H1 (cell line): ENCODE measurements around the gene ADPRS. TPM values are rescaled to one million over a fixed set of nuclear protein-coding genes. Genes with fewer than 3 reads are reported as not detected.

ENCODE experiments used
- CTCF ChIA-PET: fragments of 300-600 bp; sonication (Branson Sonifier 250); formaldehyde crosslinking; loops from one replicate; lab custom pipeline; 2021; ENCODE audit not compliant: partially characterized antibody; lab: Charles Lee
- POLR2A ChIA-PET: fragments of 300-600 bp; sonication (Branson Sonifier 250); formaldehyde crosslinking; loops from one replicate; lab custom pipeline; 2021; ENCODE audit warnings: inconsistent platforms; ENCODE audit not compliant: partially characterized antibody; lab: Charles Lee
- DNase-seq, 2 experiments: peaks; one replicate each; pipeline versions ENCODE4 v3.0.0 to v3.0.0-alpha.2; 2010 to 2022; ENCODE audit warnings: low spot score in 2 of 2, low read depth in 1 of 2, mixed read lengths in 1 of 2
- FAIRE-seq: peaks from 2 replicates; lab custom pipeline; 2011; peaks lifted over from hg19 to GRCh38; lab: Jason Lieb, UNC
- H2AFZ ChIP-seq: 2 replicates; pipeline ENCODE4 v1.8.1; 2012; ENCODE audit warnings: low read length, inconsistent platforms
- H2AK5ac ChIP-seq: 2 replicates; pipeline ENCODE4 v1.6.1; 2013; ENCODE audit warnings: low read depth, low read length
- H2BK120ac ChIP-seq: replicated peaks from 2 replicates; pipeline ENCODE3; 2013; ENCODE audit warnings: low read depth, low read length, inconsistent platforms
- H2BK12ac ChIP-seq: 2 replicates; pipeline ENCODE4 v1.6.1; 2013; ENCODE audit warnings: low read depth, low read length
- H2BK15ac ChIP-seq: 2 replicates; pipeline ENCODE4 v1.6.1; 2013; ENCODE audit warnings: low read length
- H2BK20ac ChIP-seq: 2 replicates; pipeline ENCODE4 v1.6.1; 2013; ENCODE audit warnings: low read length
- H2BK5ac ChIP-seq: 2 replicates; pipeline ENCODE4 v1.6.1; 2013; ENCODE audit warnings: low read depth, low read length
- H3K14ac ChIP-seq: 2 replicates; pipeline ENCODE4 v1.6.1; 2013; ENCODE audit warnings: inconsistent platforms; ENCODE audit not compliant: insufficient read length
- H3K18ac ChIP-seq: 2 replicates; pipeline ENCODE4 v1.6.1; 2013; ENCODE audit warnings: low read length; ENCODE audit errors: extremely low read depth
- H3K23ac ChIP-seq: 2 replicates; pipeline ENCODE4 v1.6.1; 2013; ENCODE audit warnings: inconsistent platforms; ENCODE audit not compliant: insufficient read length
- H3K23me2 ChIP-seq: 2 replicates; pipeline ENCODE4 v1.6.1; 2013; ENCODE audit warnings: low read depth, low read length
- H3K27ac ChIP-seq: 2 replicates; pipeline ENCODE4 v1.6.1; 2011; ENCODE audit warnings: low read depth, low read length, inconsistent platforms
- H3K27me3 ChIP-seq, 4 experiments: replicated peaks in 1 of 4; 1 replicate in 1 of 4; 2 replicates in 3 of 4; pipeline versions ENCODE4 v1.6.1 to v1.8.1; 2011 to 2013; ENCODE audit warnings: low read length in 3 of 4, mild to moderate bottlenecking in 3 of 4, inconsistent platforms in 2 of 4, mixed read lengths in 2 of 4, moderate library complexity in 1 of 4; ENCODE audit not compliant: control insufficient read depth in 3 of 4, insufficient read depth in 3 of 4; ENCODE audit errors: extremely low read depth in 1 of 4
- H3K36me3 ChIP-seq, 4 experiments: 2 replicates each; pipeline versions ENCODE4 v1.6.1 to v1.8.1; 2011 to 2013; ENCODE audit warnings: mild to moderate bottlenecking in 4 of 4, low read length in 3 of 4, moderate library complexity in 2 of 4, control low read depth in 1 of 4, inconsistent platforms in 1 of 4; ENCODE audit not compliant: insufficient read depth in 4 of 4, control insufficient read depth in 2 of 4
- H3K4ac ChIP-seq: replicated peaks from 2 replicates; pipeline ENCODE3; 2013; ENCODE audit warnings: low read length, low read depth, mixed read lengths, inconsistent platforms; ENCODE audit not compliant: insufficient read length
- H3K4me1 ChIP-seq, 4 experiments: replicated peaks in 1 of 4; 1 replicate in 1 of 4; 2 replicates in 3 of 4; pipeline versions ENCODE4 v1.6.1 to v1.8.1; 2011 to 2013; ENCODE audit warnings: low read length in 3 of 4, inconsistent platforms in 2 of 4, mixed read lengths in 1 of 4; ENCODE audit not compliant: insufficient read depth in 4 of 4, control insufficient read depth in 3 of 4
- H3K4me2 ChIP-seq, 2 experiments: 2 replicates each; pipeline versions ENCODE4 v1.6.1 to v1.8.1; 2011 to 2013; ENCODE audit warnings: low read depth in 2 of 2, low read length in 2 of 2, control low read depth in 1 of 2, inconsistent platforms in 1 of 2, mild to moderate bottlenecking in 1 of 2; ENCODE audit not compliant: insufficient read depth in 1 of 2
- H3K4me3 ChIP-seq, 4 experiments: fragments of 200-600, 300-600 bp in 1 of 4; sonication (generic), shearing (Covaris generic), sonication (Bioruptor Twin) in 1 of 4; 2 replicates each; pipeline versions ENCODE4 v1.5.1 to v1.8.1; 2011 to 2016; ENCODE audit warnings: low read length in 4 of 4, low read depth in 3 of 4, control low read depth in 2 of 4, inconsistent platforms in 2 of 4, mild to moderate bottlenecking in 2 of 4, mixed read lengths in 1 of 4, moderate library complexity in 1 of 4; ENCODE audit not compliant: insufficient read depth in 2 of 4; ENCODE audit errors: extremely low read depth in 1 of 4
- H3K56ac ChIP-seq: replicated peaks from 2 replicates; pipeline ENCODE3; 2013; ENCODE audit warnings: low read depth, mild to moderate bottlenecking, mixed read lengths, low read length, inconsistent platforms; ENCODE audit not compliant: insufficient read length
- H3K79me1 ChIP-seq: 2 replicates; pipeline ENCODE4 v1.6.1; 2013; ENCODE audit warnings: low read depth, low read length, control low read depth
- H3K79me2 ChIP-seq, 2 experiments: 2 replicates each; pipeline versions ENCODE4 v1.6.1 to v1.8.1; 2012 to 2013; ENCODE audit warnings: low read length in 2 of 2, mild to moderate bottlenecking in 2 of 2, inconsistent platforms in 1 of 2; ENCODE audit not compliant: insufficient read depth in 2 of 2, control insufficient read depth in 1 of 2
- H3K9ac ChIP-seq, 4 experiments: replicated peaks in 1 of 4; 1 replicate in 1 of 4; 2 replicates in 3 of 4; pipeline versions ENCODE4 v1.6.1 to v1.8.1; 2011 to 2013; ENCODE audit warnings: low read depth in 3 of 4, low read length in 3 of 4, control low read depth in 2 of 4, mild to moderate bottlenecking in 2 of 4, moderate library complexity in 2 of 4, inconsistent platforms in 1 of 4; ENCODE audit errors: extremely low read depth in 1 of 4
- H3K9me3 ChIP-seq, 2 experiments: 2 replicates each; pipeline versions ENCODE4 v1.6.1 to v1.8.1; 2012 to 2013; ENCODE audit warnings: mild to moderate bottlenecking in 2 of 2, moderate library complexity in 2 of 2, control low read depth in 1 of 2, inconsistent platforms in 1 of 2, low read depth in 1 of 2, low read length in 1 of 2, mixed read lengths in 1 of 2; ENCODE audit not compliant: insufficient read depth in 2 of 2
- H4K20me1 ChIP-seq, 2 experiments: replicated peaks in 1 of 2; 2 replicates each; pipeline versions ENCODE3 to v1.8.1; 2011 to 2013; ENCODE audit warnings: inconsistent platforms in 2 of 2, low read length in 2 of 2, mild to moderate bottlenecking in 1 of 2; ENCODE audit not compliant: insufficient read depth in 2 of 2, control insufficient read depth in 1 of 2
- H4K5ac ChIP-seq: 2 replicates; pipeline ENCODE4 v1.6.1; 2013; ENCODE audit warnings: low read length, low read depth, mixed read lengths, inconsistent platforms; ENCODE audit not compliant: insufficient read length
- H4K8ac ChIP-seq: 2 replicates; pipeline ENCODE4 v1.8.0; 2013; ENCODE audit warnings: mild to moderate bottlenecking, moderate library complexity, low read length, inconsistent platforms; ENCODE audit not compliant: insufficient read depth; ENCODE audit errors: extremely low read depth
- H4K91ac ChIP-seq: replicated peaks from 2 replicates; pipeline ENCODE3; 2013; ENCODE audit warnings: low read length, mixed read lengths, inconsistent platforms; ENCODE audit not compliant: insufficient read length
- BRCA1 ChIP-seq: IDR thresholded peaks from 2 replicates; pipeline ENCODE4 v1.6.1; 2012; ENCODE audit warnings: low read depth, low read length, improper control_type of control experiment
- CHD1 ChIP-seq: IDR thresholded peaks from 2 replicates; pipeline ENCODE4 v1.6.1; 2012; ENCODE audit warnings: low read depth, low read length, improper control_type of control experiment
- GTF2F1 ChIP-seq: IDR thresholded peaks from 2 replicates; pipeline ENCODE4 v1.6.1; 2012; ENCODE audit warnings: low read depth, low read length, improper control_type of control experiment, borderline replicate concordance
- KDM4A ChIP-seq: IDR thresholded peaks from one replicate; pipeline ENCODE4 v1.7.1; 2012; ENCODE audit warnings: low read depth, mild to moderate bottlenecking, moderate library complexity, low read length, inconsistent platforms; ENCODE audit not compliant: severe bottlenecking
- KDM5A ChIP-seq: fragments of 200-600 bp; IDR thresholded peaks from 2 replicates; pipeline ENCODE4 v1.7.1; 2012; ENCODE audit warnings: mild to moderate bottlenecking, low read length, inconsistent platforms, mixed read lengths
- SAP30 ChIP-seq: fragments of 300-600 bp; sonication (generic); IDR thresholded peaks from 2 replicates; pipeline ENCODE4 v1.7.1; 2012; ENCODE audit warnings: low read length, moderate library complexity, mild to moderate bottlenecking, inconsistent platforms; ENCODE audit not compliant: insufficient read depth, insufficient replicate concordance
- SIRT6 ChIP-seq: IDR thresholded peaks from one replicate; pipeline ENCODE4 v1.7.1; 2012; ENCODE audit warnings: low read length, inconsistent platforms
- SP1 ChIP-seq: IDR thresholded peaks from 2 replicates; pipeline ENCODE4 v1.6.1; 2011; ENCODE audit warnings: low read depth, low read length
- SP2 ChIP-seq: IDR thresholded peaks from 2 replicates; pipeline ENCODE4 v1.6.1; 2012; ENCODE audit warnings: mild to moderate bottlenecking, low read length, inconsistent platforms
- TAF1 ChIP-seq: IDR thresholded peaks from 2 replicates; pipeline ENCODE4 v1.6.1; 2011; ENCODE audit warnings: mild to moderate bottlenecking, low read depth, low read length
- YY1 ChIP-seq: IDR thresholded peaks from 2 replicates; pipeline ENCODE4 v1.6.1; 2011; ENCODE audit warnings: low read depth, mild to moderate bottlenecking, low read length
- WGBS, 2 experiments: shearing (Covaris generic) in 1 of 2; methylation state at CpG; one replicate each; pipeline versions ENCODE4 v1.1.6 to v1.1.7; 2013 to 2015; ENCODE audit warnings: low lambda C conversion rate in 2 of 2, mixed read lengths in 2 of 2, inconsistent platforms in 1 of 2, low coverage in 1 of 2, missing lambda C conversion rate in 1 of 2; ENCODE audit not compliant: insufficient replicate concordance in 2 of 2, insufficient coverage in 1 of 2, insufficient read length in 1 of 2; ENCODE audit errors: extremely low coverage in 1 of 2, missing lambda C conversion rate in 1 of 2; 5-methylcytosine and 5-hydroxymethylcytosine counted together
- polyA plus RNA-seq, 7 experiments: library from polyadenylated mRNA; depleted of rRNA in 3 of 7; stranded (reverse) in 5 of 7; unstranded in 2 of 7; fragments of >200 nt in 5 of 7; fragments of 200-250 nt in 2 of 7; gene quantifications; 1 replicate in 5 of 7; 2 replicates in 1 of 7; 4 replicates in 1 of 7; pipeline versions ENCODE4 v1.2.1 to v1.2.3, GENCODE V29; 2011 to 2013; ENCODE audit warnings: missing spikeins in 2 of 7, mixed read lengths in 2 of 7
- total RNA-seq: library from RNA; stranded (reverse); fragmentation: NEBNext Ultra II Directional; extraction: Animal tissue kit (Norgen Biotek cat#: 25700); gene quantifications from 2 replicates; pipeline ENCODE4 v1.2.1, GENCODE V29; 2021
- TF ChIP-seq, protein P1 (sequence below), 3 experiments: IDR thresholded peaks; 1 replicate in 2 of 3; 2 replicates in 1 of 3; pipeline versions ENCODE4 v1.5.1 to v1.6.1; 2011; ENCODE audit warnings: low read length in 3 of 3, mild to moderate bottlenecking in 3 of 3, inconsistent platforms in 2 of 3, low read depth in 1 of 3, moderate library complexity in 1 of 3; ENCODE audit not compliant: insufficient read depth in 1 of 3; ENCODE audit errors: control extremely low read depth in 1 of 3

Gene ADPRS
- total and polyA plus RNA-seq, 2 of the 8 experiments (the other 6 are each of a cell fraction or from before 2014, with no cell fraction given), result 22.9 to 38.1 TPM

DNA sequence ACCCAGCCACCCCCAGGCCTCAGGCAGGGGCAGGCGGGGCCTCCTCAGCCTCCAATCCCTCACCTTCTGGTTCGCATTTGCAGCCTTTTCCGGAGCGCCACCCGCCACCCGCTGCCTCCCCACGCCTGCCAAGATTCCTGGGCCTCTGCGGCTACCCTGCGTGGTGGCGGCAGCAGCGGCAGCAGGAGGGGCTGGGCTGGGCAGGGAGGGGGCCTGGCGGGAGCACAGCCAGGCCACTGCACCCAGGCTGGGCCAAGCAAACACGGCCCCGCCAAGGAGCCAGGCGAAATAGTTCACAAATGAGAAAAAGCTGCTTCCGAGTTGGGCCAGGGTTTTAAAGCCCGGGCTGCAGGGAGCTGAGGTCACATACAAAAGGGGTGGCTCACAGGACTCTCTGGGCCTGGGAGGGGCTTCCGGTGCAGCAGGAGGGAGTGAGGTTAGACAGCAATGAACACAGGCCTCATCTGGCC lies 26.5 kb downstream of the ADPRS start:
- Histone ChIP-seq H3K23me2 (no peaks in the 10 kb centered on the region), H3K4me1 (peaks cover 0 to 10% (median 5%) of the 10 kb centered on the region in 4 experiments; a peak in 5 of 7 replicates), H3K18ac (peak overlapping the region; percentile 32), H3K9ac (no peak overlapping the region; a peak in 1 of 7 replicates), H2BK5ac (no peak overlapping the region), H4K5ac (no peak overlapping the region), H2BK12ac (no peak overlapping the region), H3K4ac (no peak overlapping the region), H3K79me2 (no peaks in the 10 kb centered on the region), H3K9me3 (no peaks in the 10 kb centered on the region), H3K14ac (no peak overlapping the region), H3K27ac (no peak overlapping the region), H3K27me3 (no peaks in the 10 kb centered on the region; a peak in 1 of 7 replicates), H2AFZ (no peak overlapping the region), H3K79me1 (no peaks in the 10 kb centered on the region), H3K4me2 (no peak overlapping the region), H2BK120ac (no peak overlapping the region), H2BK20ac (no peak overlapping the region), H2AK5ac (no peak overlapping the region), H3K36me3 (no peaks in the 10 kb centered on the region), H3K23ac (no peak overlapping the region), H4K8ac (0 out of 2 replicates have a peak overlapping the region, but pooled peaks have one; percentile 9), H3K4me3 (no peak overlapping the region), H4K91ac (no peak overlapping the region), H3K56ac (no peak overlapping the region), H2BK15ac (no peak overlapping the region), H4K20me1 (no peaks in the 10 kb centered on the region)
- DNase-seq, result no peak
- WGBS, 2 experiments, result 86% methylated on average over 18 of the region's 18 CpGs; no CpG with 5 or more reads in 1 of the 2 experiments
- ChIA-PET POLR2A (interaction anchor here (1.0 to 2.2 kb wide), 4 partner anchors 8 to 35 kb away, joined by 3 to 7 read pairs (median 4); partner anchors contain the start of gene TRAPPC3), CTCF (interaction anchor here (1.0 to 32.6 kb wide), 6 partner anchors 13 to 171 kb away, joined by 3 to 738 read pairs (median 24); no protein-coding TSS in a partner anchor)
- FAIRE-seq, result no peak
- TF ChIP-seq SAP30 (no peak), KDM4A (no peak), TAF1 (no peak), KDM5A (no peak), YY1 (no peak), CHD1 (no peak), GTF2F1 (no peak), SP2 (no peak), SIRT6 (no peak), SP1 (no peak), BRCA1 (no peak)
- TF ChIP-seq, protein P1, sequence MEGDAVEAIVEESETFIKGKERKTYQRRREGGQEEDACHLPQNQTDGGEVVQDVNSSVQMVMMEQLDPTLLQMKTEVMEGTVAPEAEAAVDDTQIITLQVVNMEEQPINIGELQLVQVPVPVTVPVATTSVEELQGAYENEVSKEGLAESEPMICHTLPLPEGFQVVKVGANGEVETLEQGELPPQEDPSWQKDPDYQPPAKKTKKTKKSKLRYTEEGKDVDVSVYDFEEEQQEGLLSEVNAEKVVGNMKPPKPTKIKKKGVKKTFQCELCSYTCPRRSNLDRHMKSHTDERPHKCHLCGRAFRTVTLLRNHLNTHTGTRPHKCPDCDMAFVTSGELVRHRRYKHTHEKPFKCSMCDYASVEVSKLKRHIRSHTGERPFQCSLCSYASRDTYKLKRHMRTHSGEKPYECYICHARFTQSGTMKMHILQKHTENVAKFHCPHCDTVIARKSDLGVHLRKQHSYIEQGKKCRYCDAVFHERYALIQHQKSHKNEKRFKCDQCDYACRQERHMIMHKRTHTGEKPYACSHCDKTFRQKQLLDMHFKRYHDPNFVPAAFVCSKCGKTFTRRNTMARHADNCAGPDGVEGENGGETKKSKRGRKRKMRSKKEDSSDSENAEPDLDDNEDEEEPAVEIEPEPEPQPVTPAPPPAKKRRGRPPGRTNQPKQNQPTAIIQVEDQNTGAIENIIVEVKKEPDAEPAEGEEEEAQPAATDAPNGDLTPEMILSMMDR (IDR thresholded peaks at IDR 0.05; ENCODE audit: control extremely low read depth in 1 of 3, insufficient read depth in 1 of 3, low read depth in 1 of 3, low read length in 3 of 3), result no peak
